ENCODE data around the gene MPHOSPH6.
"Not testable (repeated sequence)": the region's sequence is repeated elsewhere in the genome, so short reads cannot be mapped to it uniquely, and the experiment has no call there.

The MPHOSPH6 gene

GRCh38 chr16:82167670-82168069 lies 2.4 kb downstream of the MPHOSPH6 start:
- DNase-seq: no peak

GRCh38 chr16:82160226-82160625 lies 9.8 kb downstream of the MPHOSPH6 start:
- DNase-seq: no peak

GRCh38 chr16:82157836-82158235 lies 12.2 kb downstream of the MPHOSPH6 start:
- no peak for DNase-seq

GRCh38 chr16:82157534-82157812 lies 12.6 kb downstream of the MPHOSPH6 start:
- DNase-seq: no peak

- DNase-seq: peak; percentile 19
Measured at GRCh38 chr16:82156761-82157533, 13.1 kb downstream of the MPHOSPH6 start.

- no peak for DNase-seq
Measured at GRCh38 chr16:82152641-82153112, 17.3 kb downstream of the MPHOSPH6 start.

GRCh38 chr16:82152196-82152595 lies 17.8 kb downstream of the MPHOSPH6 start:
- no peak for DNase-seq

GRCh38 chr16:82150549-82150948 lies 19.5 kb downstream of the MPHOSPH6 start:
- DNase-seq: no peak

GRCh38 chr16:82149536-82149935 lies 20.5 kb downstream of the MPHOSPH6 start:
- no peak for DNase-seq

- DNase-seq: no peak
Measured at GRCh38 chr16:82147546-82147945, 22.5 kb downstream of the MPHOSPH6 start.

GRCh38 chr16:82146957-82147356 lies 23.1 kb downstream of the MPHOSPH6 start:
- no peak for DNase-seq

- no peak for DNase-seq
Measured at GRCh38 chr16:82146556-82146955, 23.5 kb downstream of the MPHOSPH6 start.

- DNase-seq: not testable (repeated sequence)
Measured at GRCh38 chr16:82139286-82139571, 30.8 kb downstream of the MPHOSPH6 start.

GRCh38 chr16:82138478-82139285 lies 31.3 kb downstream of the MPHOSPH6 start:
- no peak for DNase-seq

- no peak for DNase-seq
Measured at GRCh38 chr16:82137822-82138167, 32.2 kb downstream of the MPHOSPH6 start.

GRCh38 chr16:82136956-82137821 lies 32.8 kb downstream of the MPHOSPH6 start:
- no peak for DNase-seq

- DNase-seq: no peak
Measured at GRCh38 chr16:82135844-82136243, 34.2 kb downstream of the MPHOSPH6 start.

- DNase-seq: no peak
Measured at GRCh38 chr16:82134846-82135245, 35.2 kb downstream of the MPHOSPH6 start.

- DNase-seq: no peak
Measured at GRCh38 chr16:82133798-82134197, 36.2 kb downstream of the MPHOSPH6 start.

- no peak for DNase-seq
Measured at GRCh38 chr16:82129881-82130280, 40.1 kb downstream of the MPHOSPH6 start.

GRCh38 chr16:82124651-82125050 lies 45.4 kb downstream of the MPHOSPH6 start:
- no peak for DNase-seq

- DNase-seq: no peak
Measured at GRCh38 chr16:82119405-82119804, 50.6 kb downstream of the MPHOSPH6 start.

- DNase-seq: no peak
Measured at GRCh38 chr16:82118749-82119148, 51.3 kb downstream of the MPHOSPH6 start.

- DNase-seq: no peak
Measured at GRCh38 chr16:82116535-82116934, 53.5 kb downstream of the MPHOSPH6 start.

All from inflammatory macrophage treated with lipopolysaccharide for 4 hours (primary cell).